Fibroblast of lung (primary cell): ENCODE results near the gene GOLGA1. TPM values are rescaled to one million over a fixed set of nuclear protein-coding genes. Genes with fewer than 3 reads are reported as not detected.

ENCODE experiments used
- DNase-seq, 2 donors: peaks; one replicate each; pipeline versions ENCODE4 v3.0.0 to v3.0.0-alpha.2; 2010; ENCODE audit warnings: low read depth in 2 of 2
- H2AFZ ChIP-seq: 2 replicates; pipeline ENCODE4 v1.5.1; 2012; ENCODE audit warnings: low read length, control low read depth, inconsistent platforms
- H3K27ac ChIP-seq: 2 replicates; pipeline ENCODE4 v1.5.1; 2011; ENCODE audit warnings: low read length, control low read depth; ENCODE audit not compliant: insufficient read depth
- H3K27me3 ChIP-seq: 2 replicates; pipeline ENCODE4 v1.5.1; 2011; ENCODE audit warnings: mild to moderate bottlenecking, low read length; ENCODE audit not compliant: control insufficient read depth, insufficient read depth
- H3K36me3 ChIP-seq: 2 replicates; pipeline ENCODE4 v1.5.1; 2011; ENCODE audit warnings: low read length; ENCODE audit not compliant: control insufficient read depth, insufficient read depth
- H3K4me1 ChIP-seq: 2 replicates; pipeline ENCODE4 v1.5.1; 2011; ENCODE audit warnings: low read length; ENCODE audit not compliant: control insufficient read depth, insufficient read depth; ENCODE audit errors: extremely low read depth
- H3K4me2 ChIP-seq: 2 replicates; pipeline ENCODE4 v1.5.1; 2011; ENCODE audit warnings: low read length, control low read depth; ENCODE audit not compliant: insufficient read depth; ENCODE audit errors: extremely low read depth
- H3K4me3 ChIP-seq, 4 experiments: fragments of 200-600 bp in 1 of 4; sonication (generic) in 1 of 4; replicated peaks in 1 of 4; 2 replicates each; pipeline ENCODE4 v1.5.1; 2011 to 2016; ENCODE audit warnings: low read length in 4 of 4, low read depth in 3 of 4, mild to moderate bottlenecking in 3 of 4, control low read depth in 2 of 4, inconsistent platforms in 1 of 4, mixed read lengths in 1 of 4; ENCODE audit not compliant: insufficient read depth in 1 of 4; ENCODE audit errors: control extremely low read depth in 1 of 4
- H3K79me2 ChIP-seq: 2 replicates; pipeline ENCODE4 v1.5.1; 2012; ENCODE audit warnings: mild to moderate bottlenecking, low read length, inconsistent platforms; ENCODE audit not compliant: control insufficient read depth, insufficient read depth
- H3K9ac ChIP-seq: 2 replicates; pipeline ENCODE4 v1.5.1; 2011; ENCODE audit warnings: mild to moderate bottlenecking, low read length, control low read depth; ENCODE audit not compliant: insufficient read depth
- H3K9me3 ChIP-seq: 2 replicates; pipeline ENCODE4 v1.5.1; 2012; ENCODE audit warnings: low read depth, low read length; ENCODE audit not compliant: control insufficient read depth, insufficient read depth
- H4K20me1 ChIP-seq: 2 replicates; pipeline ENCODE4 v1.5.1; 2011; ENCODE audit warnings: low read length; ENCODE audit not compliant: control insufficient read depth, insufficient read depth; ENCODE audit errors: extremely low read depth
- CTCF ChIP-seq, 2 donors: IDR thresholded peaks in 1 of 2; conservative IDR thresholded peaks in 1 of 2; 1 replicate in 1 of 2; 2 replicates in 1 of 2; pipeline ENCODE4 v1.5.1; 2011 to 2012; ENCODE audit warnings: low read length in 2 of 2, control low read depth in 1 of 2, inconsistent platforms in 1 of 2, low read depth in 1 of 2, mild to moderate bottlenecking in 1 of 2
- EZH2 ChIP-seq: IDR thresholded peaks from 2 replicates; pipeline ENCODE4 v1.5.1; 2012; ENCODE audit warnings: low read length, control low read depth, mild to moderate bottlenecking; ENCODE audit errors: missing control alignments
- polyA plus RNA-seq, 2 donors: library from polyadenylated mRNA; depleted of rRNA in 1 of 2; stranded (reverse) in 1 of 2; unstranded in 1 of 2; fragments of >200 nt; gene quantifications; 2 replicates each; pipeline ENCODE4 v1.2.1, GENCODE V29; 2011 to 2012; ENCODE audit warnings: missing spikeins in 1 of 2
- total RNA-seq: library from RNA; depleted of rRNA; stranded (reverse); fragments of >200 nt; gene quantifications from 2 replicates; pipeline ENCODE4 v1.2.1, GENCODE V29; 2014

GOLGA1 gene
- total and polyA plus RNA-seq, 2 donors (not counting 1 experiment from before 2014, with no cell fraction given): 12.0 to 15.9 TPM

DNA sequence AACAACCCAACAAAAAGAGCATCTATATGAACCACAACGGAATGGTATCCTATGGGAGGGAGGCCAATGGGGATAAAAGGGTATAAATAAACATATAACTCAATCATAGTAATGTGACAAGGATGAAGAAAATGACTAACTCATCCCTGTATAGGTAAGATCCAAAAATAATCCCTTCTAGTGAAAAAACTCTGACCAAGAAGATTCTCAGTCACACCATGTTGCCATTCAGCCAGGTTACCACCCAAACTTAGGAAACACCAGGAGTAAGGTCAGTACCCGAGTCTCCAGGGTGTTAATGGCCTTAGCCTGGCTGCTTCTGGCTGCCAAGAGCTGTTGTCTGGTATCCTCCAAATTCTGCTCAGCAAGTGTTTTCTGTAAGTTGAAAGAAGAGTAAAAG lies 32.8 kb downstream of the GOLGA1 start:
- Histone ChIP-seq H3K9ac (no peak overlapping the region), H3K79me2 (no peaks in the 10 kb centered on the region), H2AFZ (no peak overlapping the region), H3K4me2 (no peak overlapping the region), H3K36me3 (peaks cover 5% of the 10 kb centered on the region), H3K27ac (no peak overlapping the region), H3K9me3 (no peaks in the 10 kb centered on the region), H3K27me3 (no peaks in the 10 kb centered on the region), H3K4me3 (no peak overlapping the region), H3K4me1 (no peaks in the 10 kb centered on the region), H4K20me1 (no peaks in the 10 kb centered on the region)
- TF ChIP-seq EZH2 (no peak), CTCF (conservative IDR thresholded peaks at IDR 0.05 in 1 of 2, IDR thresholded peaks at IDR 0.05 in 1 of 2; ENCODE audit: low read depth in 1 of 2, low read length in 2 of 2) (no peak)
- DNase-seq: no peak

- no peak for DNase-seq
- Histone ChIP-seq H3K27me3 (no peaks in the 10 kb centered on the region), H4K20me1 (no peaks in the 10 kb centered on the region), H3K36me3 (peaks cover 5% of the 10 kb centered on the region), H3K9me3 (no peaks in the 10 kb centered on the region), H3K9ac (no peak overlapping the region), H3K27ac (no peak overlapping the region), H2AFZ (no peak overlapping the region), H3K4me1 (no peaks in the 10 kb centered on the region), H3K79me2 (no peaks in the 10 kb centered on the region), H3K4me2 (no peak overlapping the region), H3K4me3 (no peak overlapping the region)
- TF ChIP-seq EZH2: no peak
- no peak for TF ChIP-seq CTCF (conservative IDR thresholded peaks at IDR 0.05 in 1 of 2, IDR thresholded peaks at IDR 0.05 in 1 of 2; ENCODE audit: low read depth in 1 of 2, low read length in 2 of 2)
Observed at GRCh38 chr9:124906966-124907365, 33.9 kb downstream of the GOLGA1 start.

DNA sequence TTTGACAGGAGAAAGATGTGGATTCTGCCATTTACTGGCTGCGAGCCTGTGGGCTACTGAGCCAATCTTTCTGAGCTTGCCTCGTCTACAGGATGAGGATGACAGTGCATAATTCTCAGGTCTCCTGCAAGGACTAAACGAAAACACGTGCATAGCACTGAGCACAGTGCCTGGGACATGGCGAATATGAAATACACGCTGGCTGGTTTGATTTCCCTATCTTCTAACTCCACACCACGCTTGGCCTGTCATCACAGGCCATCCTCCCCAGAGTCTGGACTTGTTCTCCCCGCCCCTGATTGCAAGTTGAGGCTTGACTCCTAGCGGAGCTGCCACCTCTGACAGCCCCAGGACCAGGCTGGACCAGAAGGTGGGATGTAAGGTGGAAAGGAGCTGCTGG lies 41.0 kb downstream of the GOLGA1 start:
- Histone ChIP-seq H3K4me3 (no peak overlapping the region), H3K4me1 (no peaks in the 10 kb centered on the region), H3K4me2 (no peak overlapping the region), H3K79me2 (no peaks in the 10 kb centered on the region), H3K27ac (no peak overlapping the region), H3K27me3 (no peaks in the 10 kb centered on the region), H3K36me3 (peaks cover 6% of the 10 kb centered on the region), H2AFZ (no peak overlapping the region), H3K9ac (no peak overlapping the region), H4K20me1 (no peaks in the 10 kb centered on the region), H3K9me3 (no peaks in the 10 kb centered on the region)
- no peak for DNase-seq
- no peak for TF ChIP-seq CTCF (conservative IDR thresholded peaks at IDR 0.05 in 1 of 2, IDR thresholded peaks at IDR 0.05 in 1 of 2; ENCODE audit: low read depth in 1 of 2, low read length in 2 of 2)
- no peak for TF ChIP-seq EZH2
